ENCODE results near the gene SOX9. TPM values are rescaled to one million over a fixed set of nuclear protein-coding genes. Genes with fewer than 3 reads are reported as not detected.

The SOX9 gene
- total RNA-seq, 1 donor, result 6.5 TPM

GRCh38 chr17:72158895-72159885, 38.4 kb downstream of the SOX9 start:
- no peak for DNase-seq (ENCODE audit: insufficient read length, low spot score, missing footprints)
- no peak for TF ChIP-seq CTCF (IDR thresholded peaks at IDR 0.05; ENCODE audit: extremely low read depth, low read depth, low read length)
- H3K27me3 ChIP-seq (ENCODE audit: insufficient read depth, low read length), result no peaks in the 10 kb centered on the region
- H3K79me2 ChIP-seq (ENCODE audit: insufficient read depth, low read length), result no peaks in the 10 kb centered on the region
- H3K4me3 ChIP-seq (ENCODE audit: insufficient read depth, low read length), result no peak overlapping the region
- H2AFZ ChIP-seq (ENCODE audit: low read length), result no peak overlapping the region
- H3K36me3 ChIP-seq (ENCODE audit: insufficient read depth, low read length), result no peaks in the 10 kb centered on the region
- no peak overlapping the region for H3K4me2 ChIP-seq (ENCODE audit: insufficient read depth, low read length)
- no peak overlapping the region for H3K27ac ChIP-seq (ENCODE audit: low read depth, low read length)
- H3K9me3 ChIP-seq (ENCODE audit: low read depth, low read length), result no peaks in the 10 kb centered on the region
- H4K20me1 ChIP-seq (ENCODE audit: insufficient read depth, low read length), result no peaks in the 10 kb centered on the region
- no peaks in the 10 kb centered on the region for H3K4me1 ChIP-seq (ENCODE audit: insufficient read depth, low read length)

GRCh38 chr17:72162569-72162968, 41.7 kb downstream of the SOX9 start:
- no peaks in the 10 kb centered on the region for H3K36me3 ChIP-seq (ENCODE audit: insufficient read depth, low read length)

GRCh38 chr17:72163474-72163873, 42.7 kb downstream of the SOX9 start:
- no peak for TF ChIP-seq CTCF (IDR thresholded peaks at IDR 0.05; ENCODE audit: extremely low read depth, low read depth, low read length)
- no peaks in the 10 kb centered on the region for H3K79me2 ChIP-seq (ENCODE audit: insufficient read depth, low read length)
- no peak overlapping the region for H3K4me3 ChIP-seq (ENCODE audit: insufficient read depth, low read length)
- no peak overlapping the region for H2AFZ ChIP-seq (ENCODE audit: low read length)
- no peaks in the 10 kb centered on the region for H3K27me3 ChIP-seq (ENCODE audit: insufficient read depth, low read length)
- H3K9me3 ChIP-seq (ENCODE audit: low read depth, low read length), result no peaks in the 10 kb centered on the region
- no peaks in the 10 kb centered on the region for H3K4me1 ChIP-seq (ENCODE audit: insufficient read depth, low read length)
- no peak overlapping the region for H3K27ac ChIP-seq (ENCODE audit: low read depth, low read length)
- H3K4me2 ChIP-seq (ENCODE audit: insufficient read depth, low read length), result no peak overlapping the region
- no peak for DNase-seq (ENCODE audit: insufficient read length, low spot score, missing footprints)
- no peaks in the 10 kb centered on the region for H3K36me3 ChIP-seq (ENCODE audit: insufficient read depth, low read length)
- no peaks in the 10 kb centered on the region for H4K20me1 ChIP-seq (ENCODE audit: insufficient read depth, low read length)

More at GRCh38 chr17:72162569-72162968, 41.7 kb downstream of the SOX9 start:
- Histone ChIP-seq H3K9me3 (ENCODE audit: low read depth, low read length) (no peaks in the 10 kb centered on the region), H3K27ac (ENCODE audit: low read depth, low read length) (no peak overlapping the region), H3K4me3 (ENCODE audit: insufficient read depth, low read length) (no peak overlapping the region), H3K27me3 (ENCODE audit: insufficient read depth, low read length) (no peaks in the 10 kb centered on the region), H3K4me2 (ENCODE audit: insufficient read depth, low read length) (no peak overlapping the region), H2AFZ (ENCODE audit: low read length) (no peak overlapping the region), H3K79me2 (ENCODE audit: insufficient read depth, low read length) (no peaks in the 10 kb centered on the region), H3K4me1 (ENCODE audit: insufficient read depth, low read length) (no peaks in the 10 kb centered on the region), H4K20me1 (ENCODE audit: insufficient read depth, low read length) (no peaks in the 10 kb centered on the region)
- DNase-seq (ENCODE audit: insufficient read length, low spot score, missing footprints), result no peak
- TF ChIP-seq CTCF (IDR thresholded peaks at IDR 0.05; ENCODE audit: extremely low read depth, low read depth, low read length), result no peak

- Histone ChIP-seq H3K27me3 (ENCODE audit: insufficient read depth, low read length) (no peaks in the 10 kb centered on the region), H3K27ac (ENCODE audit: low read depth, low read length) (no peak overlapping the region), H3K4me1 (ENCODE audit: insufficient read depth, low read length) (no peaks in the 10 kb centered on the region), H3K4me2 (ENCODE audit: insufficient read depth, low read length) (no peak overlapping the region), H3K36me3 (ENCODE audit: insufficient read depth, low read length) (no peaks in the 10 kb centered on the region), H3K4me3 (ENCODE audit: insufficient read depth, low read length) (no peak overlapping the region), H2AFZ (ENCODE audit: low read length) (no peak overlapping the region), H3K79me2 (ENCODE audit: insufficient read depth, low read length) (no peaks in the 10 kb centered on the region), H4K20me1 (ENCODE audit: insufficient read depth, low read length) (no peaks in the 10 kb centered on the region), H3K9me3 (ENCODE audit: low read depth, low read length) (no peaks in the 10 kb centered on the region)
- TF ChIP-seq CTCF (IDR thresholded peaks at IDR 0.05; ENCODE audit: extremely low read depth, low read depth, low read length), result no peak
- no peak for DNase-seq (ENCODE audit: insufficient read length, low spot score, missing footprints)
Measured at GRCh38 chr17:72164158-72164739, 43.4 kb downstream of the SOX9 start.
